CD4-positive, alpha-beta T cell (primary cell): ENCODE measurements around the gene RAPGEF4. TPM values are rescaled to one million over a fixed set of nuclear protein-coding genes. Genes with fewer than 3 reads are reported as not detected.

ENCODE experiments used
- ATAC-seq: fragments of 200-7000 bp; cut with Tn5 transposase; one replicate; pipeline ENCODE4 v1.10.0; 2022; ENCODE audit warnings: mild to moderate bottlenecking; ENCODE audit not compliant: poor library complexity
- CTCF ChIA-PET: fragments of 350-600 bp; sonication (Branson Sonifier 250); formaldehyde crosslinking; loops from one replicate; lab custom pipeline; 2021; ENCODE audit warnings: antibody characterized with exemption, inconsistent platforms; lab: Charles Lee
- POLR2A ChIA-PET: fragments of 350-600 bp; sonication (Branson Sonifier 250); formaldehyde crosslinking; loops from one replicate; lab custom pipeline; 2021; ENCODE audit warnings: antibody characterized with exemption, inconsistent platforms; lab: Charles Lee
- DNase-seq, 14 experiments: peaks; one replicate each; pipeline ENCODE4 v3.0.0-alpha.2; 2013 to 2020; ENCODE audit warnings: mixed read lengths in 2 of 14
- H3K27ac ChIP-seq, 2 donors: one replicate each; pipeline versions ENCODE4 v1.5.1 to v1.7.0; 2013; ENCODE audit warnings: low read length in 2 of 2, low read depth in 1 of 2, mild to moderate bottlenecking in 1 of 2
- H3K27me3 ChIP-seq, 2 experiments: 1 replicate in 1 of 2; 2 replicates in 1 of 2; pipeline versions ENCODE4 v1.6.1 to v1.7.0; 2013; ENCODE audit warnings: low read length in 2 of 2, control low read depth in 1 of 2, mild to moderate bottlenecking in 1 of 2, moderate library complexity in 1 of 2; ENCODE audit not compliant: insufficient read depth in 2 of 2, control insufficient read depth in 1 of 2
- H3K36me3 ChIP-seq: one replicate; pipeline ENCODE4 v1.6.1; 2013; ENCODE audit warnings: low read length, control low read depth; ENCODE audit not compliant: insufficient read depth
- H3K4me1 ChIP-seq: one replicate; pipeline ENCODE4 v1.6.1; 2013; ENCODE audit warnings: low read length, control low read depth; ENCODE audit not compliant: insufficient read depth
- H3K4me3 ChIP-seq: one replicate; pipeline ENCODE4 v1.5.1; 2013; ENCODE audit warnings: mild to moderate bottlenecking, low read length, moderate library complexity
- H3K9me3 ChIP-seq, 2 experiments: 1 replicate in 1 of 2; 2 replicates in 1 of 2; pipeline versions ENCODE4 v1.6.1 to v1.7.0; 2013; ENCODE audit warnings: low read length in 2 of 2, mild to moderate bottlenecking in 2 of 2, control low read depth in 1 of 2, moderate library complexity in 1 of 2; ENCODE audit not compliant: control insufficient read depth in 1 of 2, insufficient read depth in 1 of 2
- H3K27ac Mint-ChIP-seq: one replicate; pipeline ENCODE4 v1.8.0; 2020; ENCODE audit warnings: mixed read lengths
- H3K27me3 Mint-ChIP-seq: one replicate; pipeline ENCODE4 v1.8.0; 2021; ENCODE audit warnings: mixed read lengths
- H3K36me3 Mint-ChIP-seq: one replicate; pipeline ENCODE4 v1.8.0; 2021; ENCODE audit warnings: low read depth, mixed read lengths
- H3K4me1 Mint-ChIP-seq: one replicate; pipeline ENCODE4 v1.8.0; 2021; ENCODE audit warnings: low read depth, mixed read lengths
- H3K4me3 Mint-ChIP-seq: one replicate; pipeline ENCODE4 v1.8.0; 2020; ENCODE audit warnings: mild to moderate bottlenecking, mixed read lengths
- H3K9me3 Mint-ChIP-seq: one replicate; pipeline ENCODE4 v1.8.0; 2020; ENCODE audit warnings: mixed read lengths
- intact Hi-C, 2 experiments: fragments of 100-400 bp; cut with DNase I in 1 of 2; cut with micrococcal nuclease in 1 of 2; formaldehyde crosslinking; loops; one replicate each; pipeline versions ENCODE4 v1.15.1 to v1.9.0; 2023 to 2025; cut with DNase I, micrococcal nuclease
- total RNA-seq, 174 experiments: library from RNA in 2 of 174; stranded (reverse) in 2 of 174; gene quantifications; one replicate each; pipeline ENCODE4 v1.2.3 and lab custom pipeline; 2021 to 2026
- TF ChIP-seq, protein P1 (sequence below): fragments of 200-600 bp; IDR thresholded peaks from one replicate; pipeline ENCODE4 v1.8.0; 2022; ENCODE audit warnings: antibody characterized with exemption, mild to moderate bottlenecking

The RAPGEF4 gene
- total RNA-seq, 2 experiments from 2014 or later = 0.69 to 0.73 TPM

DNA sequence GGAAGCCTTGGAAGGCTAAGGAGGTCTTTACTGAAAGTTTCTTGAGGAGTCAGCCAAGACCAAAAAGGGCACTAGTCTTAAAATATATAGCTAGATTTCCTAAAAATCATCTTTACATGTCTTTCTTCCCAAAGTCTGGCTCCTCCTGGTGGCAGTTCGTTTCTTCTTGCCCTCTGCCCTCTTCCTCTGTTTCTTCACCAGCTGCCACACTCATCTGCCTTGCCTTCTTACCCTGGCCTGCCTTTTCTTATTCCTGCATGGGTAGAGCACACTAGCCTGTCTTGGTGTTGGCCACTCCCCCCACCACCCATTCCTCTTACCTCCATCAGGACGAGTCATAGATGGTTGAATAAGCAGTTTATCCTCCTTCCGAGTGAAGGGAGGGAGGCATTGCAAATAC lies 129.8 kb downstream of the RAPGEF4 start:
- no peaks in the 10 kb centered on the region for H3K9me3 Mint-ChIP-seq

DNA sequence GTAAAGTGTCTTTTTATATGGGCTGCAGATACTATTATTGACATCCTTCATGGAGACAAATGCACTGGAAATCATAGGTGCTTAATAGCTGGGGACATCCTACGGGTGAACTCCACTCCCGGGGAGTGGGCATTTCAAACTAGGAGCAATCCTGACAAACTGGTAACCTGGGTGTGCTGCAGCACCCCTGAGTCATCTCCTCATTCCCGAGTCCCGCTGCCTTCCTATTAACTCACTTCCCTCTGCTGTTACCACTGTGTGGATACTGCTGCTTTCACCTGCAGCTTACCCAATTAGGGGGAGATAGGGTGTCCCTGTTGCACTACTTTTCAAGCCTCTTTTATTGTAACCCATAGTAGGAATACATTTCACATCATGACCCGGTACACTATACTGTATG lies 134.2 kb downstream of the RAPGEF4 start:
- no peaks in the 10 kb centered on the region for H3K4me1 Mint-ChIP-seq
- intact Hi-C loops = loop anchor here in 1 of 2 experiments (5.0 kb wide), 1 partner anchor 137 kb away; no protein-coding TSS in a partner anchor
- CTCF ChIA-PET = interaction anchor here (1.6 kb wide), 1 partner anchor 8 kb away, joined by 3 read pairs; no protein-coding TSS in a partner anchor

More for the DNA sequence above, 129.8 kb downstream of the RAPGEF4 start:
- POLR2A ChIA-PET = no interaction called here
- Mint-ChIP-seq H3K4me3 (no peak overlapping the region), H3K27me3 (peaks cover 19% of the 10 kb centered on the region), H3K4me1 (no peaks in the 10 kb centered on the region), H3K27ac (no peak overlapping the region), H3K36me3 (no peaks in the 10 kb centered on the region)
- CTCF ChIA-PET = no interaction called here
- no peak overlapping the region for H3K27ac ChIP-seq
- no peaks in the 10 kb centered on the region for H3K4me1 ChIP-seq
- peaks cover 0 to 3% of the 10 kb centered on the region in 2 experiments for H3K27me3 ChIP-seq
- intact Hi-C loops = loop anchor here in 1 of 2 experiments (2.0 to 5.0 kb wide), 2 partner anchors 142 to 345 kb away; no protein-coding TSS in a partner anchor
- TF ChIP-seq, protein P1, sequence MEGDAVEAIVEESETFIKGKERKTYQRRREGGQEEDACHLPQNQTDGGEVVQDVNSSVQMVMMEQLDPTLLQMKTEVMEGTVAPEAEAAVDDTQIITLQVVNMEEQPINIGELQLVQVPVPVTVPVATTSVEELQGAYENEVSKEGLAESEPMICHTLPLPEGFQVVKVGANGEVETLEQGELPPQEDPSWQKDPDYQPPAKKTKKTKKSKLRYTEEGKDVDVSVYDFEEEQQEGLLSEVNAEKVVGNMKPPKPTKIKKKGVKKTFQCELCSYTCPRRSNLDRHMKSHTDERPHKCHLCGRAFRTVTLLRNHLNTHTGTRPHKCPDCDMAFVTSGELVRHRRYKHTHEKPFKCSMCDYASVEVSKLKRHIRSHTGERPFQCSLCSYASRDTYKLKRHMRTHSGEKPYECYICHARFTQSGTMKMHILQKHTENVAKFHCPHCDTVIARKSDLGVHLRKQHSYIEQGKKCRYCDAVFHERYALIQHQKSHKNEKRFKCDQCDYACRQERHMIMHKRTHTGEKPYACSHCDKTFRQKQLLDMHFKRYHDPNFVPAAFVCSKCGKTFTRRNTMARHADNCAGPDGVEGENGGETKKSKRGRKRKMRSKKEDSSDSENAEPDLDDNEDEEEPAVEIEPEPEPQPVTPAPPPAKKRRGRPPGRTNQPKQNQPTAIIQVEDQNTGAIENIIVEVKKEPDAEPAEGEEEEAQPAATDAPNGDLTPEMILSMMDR = no peak
- DNase-seq = no peak
- no peaks in the 10 kb centered on the region for H3K9me3 ChIP-seq
- no peak for ATAC-seq
- H3K4me3 ChIP-seq = no peak overlapping the region
- H3K36me3 ChIP-seq = no peaks in the 10 kb centered on the region

DNA sequence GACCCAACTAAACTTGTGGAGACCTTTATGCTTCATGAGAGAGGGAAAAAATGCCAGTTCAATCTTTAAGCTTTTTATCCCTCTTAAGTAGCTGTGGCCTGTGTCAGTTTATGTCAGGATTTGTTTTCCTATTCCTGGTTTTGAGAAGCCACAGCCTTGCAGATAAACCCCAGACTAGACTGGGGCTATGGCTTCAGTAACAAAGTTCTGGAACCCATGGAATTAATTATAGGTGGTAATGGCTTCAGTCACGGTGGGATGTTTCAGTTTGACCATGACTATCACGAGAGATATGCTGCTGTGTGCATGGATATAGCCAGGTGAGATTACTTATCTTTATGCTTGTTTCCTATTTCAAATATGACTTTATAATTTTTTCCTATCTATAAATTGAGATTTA lies 134.8 kb downstream of the RAPGEF4 start:
- H3K27me3 ChIP-seq = no peaks in the 10 kb centered on the region
- H3K9me3 ChIP-seq = no peaks in the 10 kb centered on the region
- ChIA-PET CTCF (no interaction called here), POLR2A (no interaction called here)
- H3K27ac Mint-ChIP-seq = no peak overlapping the region
- no peaks in the 10 kb centered on the region for H3K4me1 Mint-ChIP-seq
- DNase-seq (no peak), ATAC-seq (no peak)
- H3K36me3 ChIP-seq = no peaks in the 10 kb centered on the region
- peaks cover 3% of the 10 kb centered on the region for H3K27me3 Mint-ChIP-seq
- H3K36me3 Mint-ChIP-seq = no peaks in the 10 kb centered on the region
- H3K27ac ChIP-seq = no peak overlapping the region
- intact Hi-C loops = no loop called here
- no peaks in the 10 kb centered on the region for H3K4me1 ChIP-seq
- no peaks in the 10 kb centered on the region for H3K9me3 Mint-ChIP-seq
- H3K4me3 Mint-ChIP-seq = no peak overlapping the region
- H3K4me3 ChIP-seq = no peak overlapping the region
- TF ChIP-seq, protein P1 = no peak

More for the DNA sequence above, 134.2 kb downstream of the RAPGEF4 start:
- H3K4me3 Mint-ChIP-seq = no peak overlapping the region
- H3K9me3 Mint-ChIP-seq = no peaks in the 10 kb centered on the region
- POLR2A ChIA-PET = no interaction called here
- ATAC-seq (no peak), DNase-seq (no peak)
- Histone ChIP-seq H3K4me3 (no peak overlapping the region), H3K4me1 (no peaks in the 10 kb centered on the region), H3K27ac (no peak overlapping the region), H3K27me3 (no peaks in the 10 kb centered on the region), H3K36me3 (no peaks in the 10 kb centered on the region), H3K9me3 (no peaks in the 10 kb centered on the region)
- no peaks in the 10 kb centered on the region for H3K36me3 Mint-ChIP-seq
- TF ChIP-seq, protein P1 = no peak
- no peak overlapping the region for H3K27ac Mint-ChIP-seq
- peaks cover 5% of the 10 kb centered on the region for H3K27me3 Mint-ChIP-seq
